Small intestine (tissue), 16 donors: ENCODE data around the gene KRTAP9-9. TPM values are rescaled to one million over a fixed set of nuclear protein-coding genes. Genes with fewer than 3 reads are reported as not detected.
"Not testable (repeated sequence)": the region's sequence is repeated elsewhere in the genome, so short reads cannot be mapped to it uniquely, and the experiment has no call there.

Source experiments
- DNase-seq, 2 donors: peaks; one replicate each; pipeline versions ENCODE4 v3.0.0 to v3.0.0-alpha.2; 2013
- FAIRE-seq: peaks from 2 replicates; lab custom pipeline; 2012; peaks lifted over from hg19 to GRCh38; lab: Jason Lieb, UNC
- H3K27ac ChIP-seq, 3 donors: one replicate each; pipeline ENCODE4 v1.5.1; 2013; ENCODE audit warnings: low read length in 2 of 3, mild to moderate bottlenecking in 2 of 3, control low read depth in 1 of 3, inconsistent platforms in 1 of 3, low read depth in 1 of 3, moderate library complexity in 1 of 3
- H3K27me3 ChIP-seq, 3 donors: one replicate each; pipeline ENCODE4 v1.6.1; 2013; ENCODE audit warnings: low read length in 3 of 3, inconsistent platforms in 1 of 3; ENCODE audit not compliant: control insufficient read depth in 3 of 3, insufficient read depth in 3 of 3
- H3K36me3 ChIP-seq, 3 donors: one replicate each; pipeline ENCODE4 v1.6.1; 2013; ENCODE audit warnings: low read length in 3 of 3, inconsistent platforms in 1 of 3, low read depth in 1 of 3, mild to moderate bottlenecking in 1 of 3, moderate library complexity in 1 of 3; ENCODE audit not compliant: control insufficient read depth in 3 of 3, insufficient read depth in 2 of 3
- H3K4me1 ChIP-seq, 3 donors: one replicate each; pipeline ENCODE4 v1.6.1; 2013; ENCODE audit warnings: low read length in 2 of 3, inconsistent platforms in 1 of 3, low read depth in 1 of 3, mild to moderate bottlenecking in 1 of 3, moderate library complexity in 1 of 3; ENCODE audit not compliant: control insufficient read depth in 3 of 3, insufficient read depth in 2 of 3
- H3K4me3 ChIP-seq, 3 donors: one replicate each; pipeline ENCODE4 v1.5.1; 2013; ENCODE audit warnings: low read length in 3 of 3, control low read depth in 1 of 3, inconsistent platforms in 1 of 3, low read depth in 1 of 3, mild to moderate bottlenecking in 1 of 3, moderate library complexity in 1 of 3
- H3K9me3 ChIP-seq, 2 donors: one replicate each; pipeline ENCODE4 v1.6.1; 2013; ENCODE audit warnings: low read depth in 1 of 2, low read length in 1 of 2; ENCODE audit not compliant: control insufficient read depth in 2 of 2, insufficient read depth in 1 of 2
- WGBS, 3 donors: extraction: QIAGEN DNeasy Blood & Tissue Kit; methylation state at CpG; one replicate each; pipeline ENCODE4 v1.1.7; 2013; 5-methylcytosine and 5-hydroxymethylcytosine counted together
- long read RNA-seq, 10 donors: transcript quantifications; one replicate each; lab custom pipeline, GENCODE V29; 2026
- polyA plus RNA-seq, 4 donors: library from polyadenylated mRNA; stranded (reverse) in 3 of 4; unstranded in 1 of 4; fragments of 200-250 nt in 3 of 4; fragments of 120-200 nt in 1 of 4; gene quantifications; one replicate each; pipeline versions ENCODE4 v1.2.1 to v1.2.3, GENCODE V29; 2013
- donor health status: healthy with polysubstance abuse.
- donor health status: control.
- donor health status: control.
- donor health status: Bipolar disorder and iron deficiency.
- donor health status: healthy.

KRTAP9-9 gene
- polyA plus RNA-seq, result not detected
- long read RNA-seq, donor 1, result 0 reads
- long read RNA-seq, donor 2, result 0 reads
- long read RNA-seq, donor 3, result 0 reads
- long read RNA-seq, donor 4, result 0 reads
- long read RNA-seq, donor 5, result 0 reads
- long read RNA-seq, donor 6, result 0 reads
- long read RNA-seq, donor 7, result 0 reads
- long read RNA-seq, donor 8, result 0 reads
- long read RNA-seq, donor 9, result 0 reads
- long read RNA-seq, donor 10, result 0 reads

GRCh38 chr17:41255381-41256290, at the start of gene KRTAP9-9:
Gene KRTAP9-9 (plus strand): TSS chr17:41255384.
- not testable (repeated sequence) for H3K9me3 ChIP-seq, H3K4me1 ChIP-seq, H3K36me3 ChIP-seq, H3K27me3 ChIP-seq, H3K4me3 ChIP-seq, DNase-seq, H3K27ac ChIP-seq, FAIRE-seq
- 49 to 75% (median 59%) methylated on average over 5 of the region's 5 CpGs for WGBS, 3 donors

GRCh38 chr17:41211845-41212466, 43.2 kb upstream of the KRTAP9-9 start:
- 14 to 33% (median 21%) methylated on average over 1 of the region's 1 CpG for WGBS, 3 donors
- no peak for FAIRE-seq

DNA sequence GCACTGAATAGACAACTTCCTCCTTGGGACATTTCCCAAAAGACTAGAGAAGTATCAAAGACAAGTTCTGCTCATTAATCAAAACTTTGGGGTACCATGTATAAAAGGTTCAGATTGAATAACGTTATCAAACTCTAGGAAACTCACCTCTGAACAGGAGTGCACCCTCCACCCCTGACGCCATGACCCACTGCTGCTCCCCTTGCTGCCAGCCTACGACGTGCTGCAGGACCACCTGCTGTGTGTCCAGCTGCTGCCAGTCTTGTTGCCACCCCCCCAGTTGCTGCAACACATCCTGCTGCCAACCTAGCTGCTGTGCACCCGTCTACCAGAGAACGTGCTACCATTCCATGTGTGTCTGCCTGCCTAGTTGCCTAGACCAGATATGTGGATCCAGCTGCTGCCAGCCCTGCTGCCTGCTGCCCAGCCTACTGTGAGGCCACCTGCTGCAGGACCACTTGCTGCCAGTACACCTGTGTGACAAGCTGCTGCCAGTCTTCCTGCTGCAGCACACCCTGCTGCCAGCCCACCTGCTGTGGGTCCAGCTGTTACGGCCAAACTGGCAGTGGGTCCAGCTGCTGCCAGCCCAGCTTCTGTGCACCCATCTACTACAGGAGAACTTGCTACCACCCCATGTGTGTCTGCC, 42.5 kb upstream of the KRTAP9-9 start:
- Histone ChIP-seq H3K27ac (no peak overlapping the region), H3K27me3 (peaks cover 4 to 11% (median 5%) of the 10 kb centered on the region in 3 donors), H3K4me3 (no peak overlapping the region), H3K36me3 (no peaks in the 10 kb centered on the region), H3K4me1 (no peaks in the 10 kb centered on the region), H3K9me3 (no peaks in the 10 kb centered on the region)
- FAIRE-seq, result no peak
- 41 to 75% (median 60%) methylated on average over 7 of the region's 7 CpGs for WGBS, 3 donors
- no peak for DNase-seq

More at GRCh38 chr17:41211845-41212466, 43.2 kb upstream of the KRTAP9-9 start:
- Histone ChIP-seq H3K27ac (no peak overlapping the region), H3K27me3 (peaks cover 4 to 11% (median 5%) of the 10 kb centered on the region in 3 donors), H3K36me3 (no peaks in the 10 kb centered on the region), H3K9me3 (no peaks in the 10 kb centered on the region), H3K4me3 (no peak overlapping the region), H3K4me1 (no peaks in the 10 kb centered on the region)
- DNase-seq, result peak; percentile 6 to 9

- H3K9me3 ChIP-seq, result no peaks in the 10 kb centered on the region
- no peak overlapping the region for H3K4me3 ChIP-seq
- peaks cover 0 to 11% (median 4%) of the 10 kb centered on the region in 3 donors for H3K27me3 ChIP-seq
- no peaks in the 10 kb centered on the region for H3K4me1 ChIP-seq
- no peaks in the 10 kb centered on the region for H3K36me3 ChIP-seq
- H3K27ac ChIP-seq, result no peak overlapping the region
- WGBS, 3 donors, result 70 to 76% (median 70%) methylated on average over 1 of the region's 1 CpG
- FAIRE-seq, result no peak
- no peak for DNase-seq
These were observed 39.5 kb upstream of the KRTAP9-9 start for GRCh38 chr17:41215681-41216080.

DNA sequence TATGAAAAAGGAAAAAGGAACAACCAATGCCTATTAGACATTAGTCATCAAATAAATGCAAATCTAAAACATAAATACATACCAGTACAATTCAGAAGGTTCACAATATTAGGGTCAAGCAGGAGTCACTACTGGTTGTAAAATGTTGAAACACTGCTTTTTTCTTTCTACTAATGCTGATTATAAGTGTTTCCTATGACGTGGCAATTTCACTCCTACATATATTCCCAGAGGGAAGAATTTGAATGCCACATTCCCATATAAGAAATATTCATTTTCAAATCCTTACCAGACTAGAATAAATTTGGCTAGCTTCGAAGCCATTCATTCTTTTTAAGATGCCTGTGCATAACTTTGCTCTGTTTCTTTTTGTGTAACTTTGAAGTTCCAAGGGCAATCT, 31.4 kb upstream of the KRTAP9-9 start:
- no peaks in the 10 kb centered on the region for H3K36me3 ChIP-seq
- no peak overlapping the region for H3K27ac ChIP-seq
- DNase-seq, result no peak
- FAIRE-seq, result no peak
- H3K4me1 ChIP-seq, result no peaks in the 10 kb centered on the region
- WGBS, 3 donors, result 58 to 70% (median 67%) methylated on average over 2 of the region's 2 CpGs
- no peaks in the 10 kb centered on the region for H3K9me3 ChIP-seq
- no peak overlapping the region for H3K4me3 ChIP-seq
- peaks cover 0 to 3% (median 0%) of the 10 kb centered on the region in 3 donors for H3K27me3 ChIP-seq

DNA sequence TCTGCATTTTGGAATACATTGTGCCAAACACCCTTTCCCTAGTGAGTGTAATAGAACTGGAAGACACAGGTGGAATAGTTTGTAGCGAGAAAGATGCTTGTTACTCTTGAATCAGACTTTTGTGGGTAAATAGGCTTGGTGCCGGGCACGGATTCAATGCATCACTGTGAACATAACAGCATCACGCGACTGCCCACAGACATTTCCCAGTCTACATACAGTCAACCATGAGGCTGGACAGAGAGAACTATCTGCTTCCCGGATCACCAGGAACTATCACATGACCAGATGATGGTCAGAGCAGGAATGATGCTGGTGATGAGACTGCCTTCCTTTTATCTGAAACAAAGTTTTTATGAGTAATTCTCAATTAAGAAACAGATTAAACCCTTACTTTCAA, 29.1 kb upstream of the KRTAP9-9 start:
- no peaks in the 10 kb centered on the region for H3K9me3 ChIP-seq
- peaks cover 0 to 5% (median 0%) of the 10 kb centered on the region in 3 donors for H3K27me3 ChIP-seq
- no peak overlapping the region for H3K27ac ChIP-seq
- FAIRE-seq, result no peak
- no peaks in the 10 kb centered on the region for H3K36me3 ChIP-seq
- H3K4me3 ChIP-seq, result no peak overlapping the region
- DNase-seq, result no peak
- WGBS, 3 donors, result 88 to 92% (median 88%) methylated on average over 6 of the region's 6 CpGs
- H3K4me1 ChIP-seq, result no peaks in the 10 kb centered on the region

GRCh38 chr17:41226598-41227095, 28.5 kb upstream of the KRTAP9-9 start, which contains the start of gene KRTAP9-2:
Gene KRTAP9-2 (plus strand): TSS chr17:41226648. CDS start chr17:41226655, 7 bp downstream.
- not testable (repeated sequence) for DNase-seq, H3K27me3 ChIP-seq, H3K9me3 ChIP-seq, H3K4me1 ChIP-seq, H3K27ac ChIP-seq, H3K36me3 ChIP-seq, H3K4me3 ChIP-seq, FAIRE-seq
- WGBS, 3 donors, result 7 to 57% (median 30%) methylated on average over 2 to 3 of the region's 4 CpGs

DNA sequence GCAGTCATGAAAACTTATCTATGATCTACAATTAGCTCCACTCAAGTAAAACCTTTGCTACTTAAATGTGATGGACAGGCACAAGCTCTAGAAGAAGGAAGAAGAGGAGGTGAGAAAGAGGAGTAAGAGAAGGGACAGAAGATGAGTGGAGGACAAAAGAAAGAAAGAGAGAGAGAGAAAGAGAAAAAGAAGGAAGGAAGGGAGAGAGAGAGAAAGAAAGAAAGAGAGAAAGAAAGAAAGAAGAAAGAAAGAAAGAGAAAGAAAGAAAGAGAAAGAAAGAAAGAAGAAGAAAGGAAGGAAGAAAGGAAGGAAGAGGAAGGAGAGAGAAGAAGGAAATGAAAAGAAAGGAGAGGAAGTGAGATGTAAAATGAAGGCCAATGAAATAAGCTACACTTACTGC, 25.1 kb upstream of the KRTAP9-9 start:
- H3K27me3 ChIP-seq, result peaks cover 0 to 5% (median 0%) of the 10 kb centered on the region in 3 donors
- H3K36me3 ChIP-seq, result no peaks in the 10 kb centered on the region
- no peak overlapping the region for H3K4me3 ChIP-seq
- no peak for FAIRE-seq
- no peak for DNase-seq
- H3K27ac ChIP-seq, result no peak overlapping the region
- H3K4me1 ChIP-seq, result no peaks in the 10 kb centered on the region
- no peaks in the 10 kb centered on the region for H3K9me3 ChIP-seq
